G401.6 (cell line): ENCODE measurements around the gene PARVB.

ENCODE experiments used
- FAIRE-seq: peaks from 2 replicates; lab custom pipeline; 2012; peaks lifted over from hg19 to GRCh38; lab: Jason Lieb, UNC

PARVB gene

GRCh38 chr22:44136786-44137185 lies 112.7 kb downstream of the PARVB start:
- FAIRE-seq: no peak

DNA sequence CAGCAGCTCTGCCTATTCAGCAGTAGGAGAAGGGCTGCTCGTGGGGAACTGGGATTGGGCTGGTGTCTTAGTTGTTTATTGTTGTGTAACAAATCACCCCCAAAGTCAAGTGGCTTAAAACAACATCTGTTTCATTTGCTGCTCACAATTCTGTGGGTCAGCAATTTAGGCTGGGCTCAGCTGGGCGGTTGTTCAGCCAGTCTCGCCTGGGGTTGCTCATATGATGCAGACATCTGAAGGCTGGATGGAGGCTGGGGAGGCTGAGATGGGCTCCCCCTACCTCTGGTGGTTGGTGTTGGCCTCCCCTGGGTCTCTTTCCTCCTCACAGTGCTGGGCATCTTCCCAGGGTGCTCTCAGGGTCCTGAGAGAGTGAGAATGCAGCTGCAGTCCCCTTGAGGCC lies 113.3 kb downstream of the PARVB start:
- FAIRE-seq: no peak

GRCh38 chr22:44139773-44140172 lies 115.7 kb downstream of the PARVB start:
- no peak for FAIRE-seq

GRCh38 chr22:44142421-44143104 lies 118.5 kb downstream of the PARVB start:
- no peak for FAIRE-seq

DNA sequence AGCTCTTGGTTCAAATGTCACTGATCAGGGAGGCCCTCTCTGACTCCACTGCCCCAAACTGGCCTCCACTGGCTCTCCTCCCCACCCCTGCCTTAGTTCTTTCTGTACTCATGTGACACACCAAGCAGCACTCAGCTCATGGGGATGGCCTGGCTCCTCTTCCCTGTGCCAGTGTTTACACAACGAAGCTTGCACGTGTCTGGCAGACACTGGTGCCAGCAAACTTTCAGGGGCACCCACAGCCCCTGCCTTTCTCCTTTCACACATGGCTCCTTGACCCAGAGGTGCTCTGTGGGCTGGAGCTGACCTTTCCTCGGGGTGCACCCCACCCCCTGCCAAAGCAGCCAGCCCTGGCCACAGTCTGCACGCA lies 119.0 kb downstream of the PARVB start:
- no peak for FAIRE-seq

DNA sequence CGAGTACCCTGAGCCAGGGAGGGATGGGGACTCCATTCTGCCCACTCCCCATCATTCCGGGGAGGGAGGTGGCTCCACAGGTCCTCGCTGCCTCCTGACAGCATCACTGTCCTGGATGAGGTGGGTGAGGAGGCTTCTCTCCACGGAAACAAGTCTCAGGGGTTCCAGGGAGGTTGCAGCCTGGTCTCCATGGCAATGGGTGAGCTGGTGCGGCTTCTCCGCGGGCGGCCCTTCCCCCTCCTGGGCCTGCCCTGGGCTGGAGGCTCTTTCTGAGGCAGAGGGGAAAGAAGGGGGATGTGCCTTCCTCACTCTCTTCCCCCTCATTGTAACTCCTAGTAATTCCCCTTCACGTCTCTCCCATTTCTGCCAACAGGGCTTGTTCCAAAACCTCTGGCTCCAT lies 119.5 kb downstream of the PARVB start:
- no peak for FAIRE-seq

DNA sequence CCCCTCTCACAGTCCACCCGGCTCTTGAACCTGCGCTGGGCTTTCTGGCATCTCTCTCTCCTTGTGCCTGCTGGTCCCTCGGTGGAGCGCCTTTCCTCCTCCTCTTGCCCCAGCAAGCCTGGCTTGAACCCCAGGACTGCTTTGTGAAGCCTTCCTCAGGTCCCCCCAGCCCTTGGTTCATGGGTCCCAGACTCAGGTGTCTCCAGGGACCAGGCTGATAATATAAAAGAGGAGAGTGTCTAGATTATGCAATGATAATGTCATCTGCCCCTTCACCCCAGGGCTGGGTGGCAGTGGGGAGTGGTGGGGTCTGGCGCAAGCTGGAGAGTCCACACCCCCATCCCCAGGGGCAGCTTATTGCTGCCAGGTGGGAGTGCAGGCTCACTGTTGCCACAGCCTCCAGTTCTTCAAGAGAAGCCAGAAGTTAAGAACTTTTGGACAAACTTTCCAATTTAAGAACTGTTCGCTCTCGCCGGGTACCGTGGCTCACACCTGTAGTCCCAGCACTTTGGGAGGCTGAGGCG lies 120.0 kb downstream of the PARVB start:
- FAIRE-seq: no peak

- FAIRE-seq: no peak
These were observed 121.4 kb downstream of the PARVB start for GRCh38 chr22:44145544-44145943.

DNA sequence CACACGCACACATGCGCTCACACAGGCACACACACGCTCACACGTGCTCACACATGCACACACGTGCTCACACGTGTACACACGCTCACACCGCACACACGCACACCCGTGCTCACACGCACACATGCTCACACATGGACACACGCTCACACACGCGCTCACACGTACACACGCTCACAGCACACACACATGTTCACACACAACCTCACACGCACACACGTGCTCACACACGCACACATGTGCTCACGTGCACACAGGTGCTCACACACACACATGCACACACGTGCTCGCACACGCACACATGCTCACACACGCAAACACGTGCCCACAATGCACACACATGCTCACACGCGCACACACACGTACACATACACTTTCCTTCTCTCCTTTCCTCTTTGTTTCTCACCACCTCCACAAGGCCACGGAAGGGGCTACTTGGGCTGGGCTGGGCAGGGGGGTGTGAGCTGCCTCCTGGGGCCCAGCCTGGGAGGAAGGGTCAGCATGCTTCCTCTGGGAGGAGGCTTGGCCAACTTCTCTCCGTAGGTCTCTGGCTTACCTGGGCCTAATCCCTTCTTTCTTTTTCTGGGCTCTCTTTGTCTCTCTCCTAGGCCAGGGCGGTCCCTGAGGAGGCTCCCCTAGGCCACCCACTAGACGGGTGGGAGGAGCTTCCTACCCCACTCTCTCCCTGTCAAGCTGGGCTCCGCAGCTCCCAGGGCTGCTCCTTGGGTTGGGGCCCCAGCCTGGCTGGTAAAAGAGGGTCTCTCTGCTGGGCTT lies 122.2 kb downstream of the PARVB start:
- FAIRE-seq: no peak

GRCh38 chr22:44147008-44147645 lies 123.0 kb downstream of the PARVB start:
- FAIRE-seq: no peak

DNA sequence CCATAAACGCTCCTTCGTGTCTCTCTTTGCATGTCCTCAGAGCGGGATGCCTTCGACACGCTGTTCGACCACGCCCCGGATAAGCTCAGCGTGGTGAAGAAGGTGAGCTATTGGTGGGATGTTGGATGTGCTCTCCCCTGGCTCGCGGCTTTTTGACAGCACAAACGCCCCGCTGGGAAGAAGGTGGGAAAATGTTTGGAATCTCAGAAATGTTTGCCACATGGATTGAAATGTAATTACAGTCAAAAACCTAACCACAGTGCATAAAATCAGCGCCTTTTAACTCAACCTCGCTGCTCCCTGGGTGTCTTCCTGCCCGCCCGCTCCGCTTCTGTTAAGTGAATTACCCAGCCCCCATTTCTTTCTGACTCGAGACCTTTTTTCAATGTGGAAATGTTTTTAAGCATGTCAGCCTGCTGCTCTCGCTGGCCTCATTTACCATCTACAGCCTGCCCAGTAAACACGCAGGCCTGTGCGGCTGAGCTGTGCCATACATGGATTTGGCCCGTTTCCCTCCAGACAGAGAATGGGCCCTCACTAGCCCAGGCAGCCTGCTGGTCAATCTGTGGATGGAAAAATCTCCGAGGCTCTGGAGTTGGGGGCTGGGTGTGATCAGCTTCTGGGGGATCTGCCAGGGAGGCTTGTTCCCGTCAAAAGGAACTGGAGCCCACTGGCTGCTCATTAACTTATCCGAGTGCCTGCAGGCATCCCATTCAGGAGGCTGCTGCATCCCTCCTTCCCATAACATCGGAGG lies 123.9 kb downstream of the PARVB start:
- no peak for FAIRE-seq

- FAIRE-seq: no peak
These were observed 127.6 kb downstream of the PARVB start for GRCh38 chr22:44151676-44152075.

DNA sequence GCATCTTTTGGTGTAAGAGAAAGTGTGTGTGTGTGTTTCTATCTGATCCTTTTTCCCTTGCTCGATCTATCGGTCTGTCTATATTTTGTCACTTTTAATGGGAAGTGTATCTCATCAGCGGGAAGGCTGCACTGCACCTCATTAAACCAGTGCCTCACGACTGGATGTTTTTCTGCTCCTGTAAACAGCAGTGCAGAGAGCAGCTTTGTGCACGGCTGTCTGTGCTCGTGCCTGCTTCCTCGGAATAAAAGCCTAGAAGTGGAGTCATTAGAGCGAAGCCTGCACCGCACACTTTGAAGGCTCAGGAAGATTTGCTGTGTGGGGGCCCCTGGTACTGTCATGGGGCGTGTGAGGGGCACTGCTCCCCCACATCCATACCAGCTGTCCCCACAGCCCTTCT lies 129.6 kb downstream of the PARVB start:
- FAIRE-seq: no peak

- FAIRE-seq: no peak
These were observed 130.4 kb downstream of the PARVB start for GRCh38 chr22:44154436-44154942.

- no peak for FAIRE-seq
These were observed 131.0 kb downstream of the PARVB start for GRCh38 chr22:44155115-44155514.

DNA sequence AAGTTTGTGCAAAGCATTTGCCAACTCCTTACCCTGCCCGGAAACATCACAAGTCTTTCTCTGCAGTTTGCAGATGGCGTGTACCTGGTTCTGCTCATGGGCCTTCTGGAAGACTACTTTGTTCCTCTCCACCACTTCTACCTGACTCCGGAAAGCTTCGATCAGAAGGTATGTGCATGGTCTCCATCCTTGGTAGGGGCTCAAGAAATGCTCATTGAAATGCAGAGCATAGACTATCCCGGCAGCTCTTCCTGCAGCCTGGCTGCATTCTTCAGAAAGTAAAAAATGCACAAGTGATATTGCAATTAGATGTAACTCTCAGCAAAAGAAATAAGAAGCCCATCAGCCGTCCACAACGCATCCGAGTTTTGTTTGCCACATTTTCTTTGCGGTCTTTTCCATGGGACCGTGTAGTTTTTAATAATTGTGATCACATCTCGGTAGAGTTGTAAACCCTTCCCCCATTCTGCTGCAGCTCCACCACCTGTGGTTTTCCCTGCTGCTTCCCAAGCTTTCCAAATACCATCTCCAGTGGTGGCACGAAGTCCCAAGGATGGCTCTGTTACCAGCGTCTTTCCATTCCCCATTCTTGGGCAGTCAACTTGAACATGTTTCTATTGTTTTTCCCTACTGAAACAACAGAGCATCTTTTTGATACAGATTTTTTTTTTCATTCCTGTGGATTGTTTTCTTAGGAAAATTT lies 134.0 kb downstream of the PARVB start:
- FAIRE-seq: no peak

DNA sequence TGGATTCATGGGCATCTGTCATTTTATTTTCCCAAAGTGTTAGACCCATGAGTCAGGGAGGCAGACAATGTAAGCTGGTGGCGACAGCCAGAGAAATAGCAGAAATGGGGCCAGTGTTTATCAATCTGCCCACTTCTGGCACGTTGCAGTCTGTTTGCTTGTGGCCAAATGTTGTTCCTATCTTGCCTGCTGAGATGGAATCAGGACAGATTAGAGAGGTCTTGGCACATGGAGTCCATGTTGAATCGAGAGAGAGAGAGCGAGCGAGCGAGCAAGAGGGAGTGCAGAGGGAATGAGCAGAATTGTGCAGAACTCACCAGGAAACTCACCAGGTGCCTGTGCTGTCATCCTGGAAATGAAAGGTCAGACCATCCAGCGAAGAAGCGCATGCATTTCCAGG lies 134.7 kb downstream of the PARVB start:
- FAIRE-seq: no peak

GRCh38 chr22:44159221-44159620 lies 135.1 kb downstream of the PARVB start:
- FAIRE-seq: no peak

DNA sequence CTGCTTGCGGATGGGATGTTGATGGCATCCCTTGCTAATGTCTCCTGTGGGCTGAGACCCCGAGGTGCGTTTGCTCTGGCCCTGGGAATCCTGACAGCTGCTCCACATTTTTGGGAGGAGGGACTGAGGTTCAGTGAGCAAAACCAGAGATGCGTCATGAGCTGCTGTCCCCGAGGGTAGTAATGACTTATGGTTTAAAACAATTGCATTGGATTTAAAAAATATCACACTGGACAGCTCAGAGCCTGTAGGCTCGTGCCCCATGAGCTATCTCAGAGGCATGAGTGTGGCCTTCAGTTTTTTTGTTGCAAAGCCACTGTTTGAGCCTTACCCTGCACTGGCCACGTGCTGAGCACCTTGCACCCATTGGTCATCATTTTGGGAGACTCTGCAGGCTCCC lies 135.7 kb downstream of the PARVB start:
- no peak for FAIRE-seq

DNA sequence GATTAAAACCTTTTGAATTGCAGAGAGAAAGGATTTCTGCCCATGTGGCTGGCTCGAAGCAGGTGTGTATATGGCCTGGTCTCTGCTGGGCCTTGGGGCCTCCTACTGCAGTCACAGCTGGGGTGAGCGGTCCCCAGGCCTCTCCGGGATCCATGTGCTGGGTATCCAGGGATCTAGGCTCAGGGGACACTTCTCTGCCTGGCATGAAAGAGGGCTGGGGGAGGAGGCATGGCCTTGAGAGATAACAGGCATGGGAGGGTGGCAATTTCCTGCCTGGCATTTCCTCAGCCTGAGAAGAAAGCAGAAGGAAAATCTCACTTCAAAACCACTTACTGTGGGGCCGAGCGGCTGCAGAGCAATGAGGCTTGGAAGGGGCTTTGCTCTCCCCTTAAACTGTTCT lies 136.3 kb downstream of the PARVB start:
- no peak for FAIRE-seq

DNA sequence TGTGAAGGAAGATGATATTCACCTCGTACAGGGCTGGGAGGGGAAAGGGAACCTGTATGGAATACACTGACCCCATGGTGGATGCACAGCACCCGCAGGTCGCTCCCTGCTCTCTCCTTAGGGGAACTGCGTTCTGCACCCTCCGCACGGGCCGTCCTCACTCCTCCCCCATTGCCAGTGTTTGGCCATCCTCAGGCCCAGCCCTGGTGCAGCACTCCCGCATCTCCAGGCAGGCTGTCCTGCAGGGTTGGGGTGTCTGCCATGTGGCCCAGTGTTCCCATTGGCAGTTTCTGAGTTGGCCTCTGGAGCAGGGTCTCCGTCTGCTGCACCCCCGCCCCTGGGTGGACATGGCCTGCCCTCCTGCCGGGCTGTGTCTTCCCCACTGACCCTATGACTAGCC lies 137.6 kb downstream of the PARVB start:
- FAIRE-seq: no peak

DNA sequence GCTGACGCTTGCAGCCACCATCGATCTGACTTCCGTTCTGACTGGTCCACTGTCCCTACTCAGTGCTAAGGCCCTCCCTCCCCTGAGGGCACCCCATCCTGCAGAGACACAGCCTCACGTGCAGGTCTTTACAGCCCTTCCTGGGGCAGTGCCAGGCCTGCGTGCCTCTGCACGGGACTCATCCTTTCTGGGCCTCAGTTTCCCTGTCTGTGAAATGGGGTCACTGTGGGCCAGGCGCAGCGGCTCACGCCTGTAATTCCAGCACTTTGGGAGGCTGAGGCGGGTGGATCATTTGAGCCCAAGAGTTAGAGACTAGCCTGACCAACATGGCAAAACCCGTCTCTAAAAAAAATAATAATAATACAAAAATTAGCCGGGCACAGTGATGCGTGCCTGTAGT lies 138.9 kb downstream of the PARVB start:
- no peak for FAIRE-seq
